GM19035 (cell line): ENCODE data around the gene RYR1.
"Not testable (repeated sequence)": the region's sequence is repeated elsewhere in the genome, so short reads cannot be mapped to it uniquely, and the experiment has no call there.

Experiments
- ATAC-seq: cut with Tn5 transposase; IDR thresholded peaks from one replicate; pipeline ENCODE4 v1.9.1; 2021; ENCODE audit not compliant: unreplicated experiment

RYR1 gene

GRCh38 chr19:38602856-38603255 lies 169.4 kb downstream of the RYR1 start:
- ATAC-seq: not testable (repeated sequence)

GRCh38 chr19:38606131-38606530 lies 172.6 kb downstream of the RYR1 start:
- ATAC-seq: no peak

DNA sequence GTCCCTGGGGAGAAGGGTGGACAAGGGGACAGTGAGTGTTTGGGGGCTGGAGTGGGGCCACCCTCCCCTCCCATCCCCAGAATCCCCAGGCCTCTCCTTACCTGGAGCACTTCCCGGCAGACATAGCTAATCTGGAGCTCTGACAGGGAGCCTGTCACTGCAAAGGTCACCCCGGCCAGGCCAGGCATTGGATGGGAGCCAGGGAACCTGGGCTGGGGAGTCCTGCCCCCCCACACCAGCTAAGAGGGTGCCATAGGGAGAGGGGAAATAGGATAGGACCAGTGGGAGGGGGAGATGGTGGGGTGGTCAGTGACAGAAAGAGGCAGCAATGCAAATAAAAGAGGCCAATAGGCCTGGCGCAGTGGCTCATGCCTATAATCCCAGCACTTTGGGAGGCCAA lies 180.8 kb downstream of the RYR1 start:
- ATAC-seq: no peak

- no peak for ATAC-seq
Measured at GRCh38 chr19:38615007-38615581, 181.6 kb downstream of the RYR1 start.

DNA sequence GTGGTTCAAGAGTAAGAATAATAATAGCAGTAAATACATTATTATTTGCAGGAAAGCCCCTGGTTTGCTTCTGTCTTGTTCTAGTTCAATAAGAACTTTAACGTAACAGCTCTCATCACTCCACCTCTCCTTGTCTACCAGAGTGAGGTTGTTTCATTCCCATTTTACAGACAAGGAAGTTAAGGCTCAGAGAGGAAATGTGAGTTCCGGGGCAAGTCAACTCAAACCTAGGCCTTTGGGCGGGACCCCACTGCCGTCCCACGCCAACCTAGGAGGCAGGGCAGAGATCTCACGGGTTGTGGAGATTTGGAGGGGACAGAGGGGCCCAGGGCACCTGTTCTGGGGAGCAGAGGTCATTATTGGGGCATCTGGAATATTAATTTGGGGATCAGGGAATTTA lies 182.8 kb downstream of the RYR1 start:
- ATAC-seq: no peak

DNA sequence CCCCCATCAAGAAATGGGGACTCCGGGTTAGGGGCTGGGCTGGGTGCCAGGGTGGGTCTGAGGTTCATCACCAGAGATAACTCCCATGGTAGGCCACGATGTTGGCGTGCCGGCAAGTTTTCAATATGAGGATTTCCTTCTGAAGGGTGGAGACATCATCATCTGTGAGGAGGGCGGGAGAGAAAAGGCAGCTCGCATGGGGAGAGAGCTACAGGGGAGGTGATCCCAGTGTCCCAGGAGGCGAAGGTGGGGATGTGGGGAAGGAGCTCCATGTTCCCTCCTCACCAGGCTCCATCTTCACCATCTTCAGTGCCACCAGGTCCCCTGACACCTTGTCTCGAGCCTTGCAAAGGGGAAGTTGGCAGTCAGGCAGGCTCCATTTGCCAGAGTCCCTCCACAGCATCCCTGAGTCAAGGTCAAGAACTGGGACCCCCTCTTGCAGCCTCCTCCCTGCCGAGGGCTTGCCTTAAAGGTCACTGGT lies 183.8 kb downstream of the RYR1 start:
- peak; percentile 1 for ATAC-seq

DNA sequence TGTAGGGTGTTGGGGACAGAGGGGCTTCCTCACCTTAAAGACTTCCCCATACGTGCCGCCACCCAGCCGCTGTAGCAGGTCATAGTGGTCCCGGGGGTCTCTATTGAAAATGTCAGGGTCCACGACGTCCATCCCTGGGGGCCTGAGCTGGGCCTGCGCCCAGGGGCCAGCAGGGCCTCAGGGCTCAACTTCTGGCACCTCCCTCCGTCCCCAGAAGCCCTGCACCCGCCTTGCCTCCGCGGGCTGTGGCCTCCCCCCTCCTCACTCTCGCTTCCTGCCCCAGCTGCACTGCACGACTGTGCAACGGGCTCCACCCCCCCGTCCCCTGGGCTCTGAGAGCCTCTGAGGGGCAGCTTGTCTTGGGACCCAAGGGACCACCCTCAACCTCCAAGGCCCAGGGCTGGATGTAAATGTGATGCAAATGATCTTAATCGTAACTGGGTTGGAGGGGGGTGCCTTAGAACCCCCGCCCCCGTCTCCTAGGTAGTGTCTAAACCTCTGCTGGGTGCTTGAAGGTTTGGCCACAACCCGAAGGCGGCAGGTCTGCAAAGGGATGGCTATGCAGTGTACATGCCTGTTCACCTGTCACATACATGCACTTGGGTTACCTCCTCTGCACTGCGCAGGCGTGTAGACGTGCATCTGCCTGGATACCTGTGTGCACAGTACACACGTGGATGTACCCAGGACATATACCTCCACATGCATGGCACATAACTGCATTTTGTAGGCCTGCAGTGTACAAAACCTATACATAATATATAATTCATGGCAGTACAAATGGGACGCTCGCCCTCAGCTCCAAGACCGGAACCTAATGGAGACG lies 184.5 kb downstream of the RYR1 start, which contains the start of gene MAP4K1:
Gene MAP4K1 (minus strand): TSS at position 190 of the 826 bp plus-strand sequence. CDS start 58 bp downstream, at position 132.
- peak; percentile 54 for ATAC-seq

DNA sequence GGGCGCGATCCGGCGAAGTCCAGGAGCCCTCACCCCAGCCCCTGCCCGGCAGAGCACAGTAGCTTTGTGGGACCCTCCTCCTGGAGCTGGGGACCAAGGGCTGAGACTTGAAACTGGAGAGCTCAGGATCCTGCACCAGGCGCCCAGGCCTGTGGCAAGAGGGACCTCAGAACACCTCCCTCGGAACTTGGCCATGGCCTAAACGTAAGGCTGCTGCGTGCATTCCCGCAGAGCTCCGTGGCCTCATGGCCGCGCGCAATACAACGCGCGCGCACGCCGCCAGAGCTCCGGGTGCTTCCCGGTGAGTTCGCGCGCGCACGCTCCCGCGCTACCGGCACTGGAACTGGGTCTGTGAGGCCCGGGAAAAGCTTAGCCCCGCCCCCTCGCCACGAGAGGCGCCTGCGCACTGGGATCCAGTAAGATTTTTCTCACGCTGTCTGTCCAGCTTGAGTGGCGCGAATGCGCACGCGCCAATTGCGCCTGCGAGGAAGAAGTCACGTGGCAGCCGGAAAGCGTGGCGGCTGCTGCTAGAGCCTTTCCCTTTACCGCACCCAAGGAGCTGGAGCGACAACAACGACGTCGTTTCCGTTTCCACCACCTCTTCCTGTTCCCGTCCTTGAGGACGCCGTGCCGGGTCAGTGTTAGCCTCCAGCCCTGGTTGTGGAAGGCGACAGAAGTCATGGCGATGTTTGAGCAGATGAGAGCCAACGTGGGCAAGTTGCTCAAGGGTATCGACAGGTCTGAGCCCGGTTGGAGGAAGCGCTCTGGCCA lies 185.3 kb downstream of the RYR1 start, which contains the start of gene EIF3K:
Gene EIF3K (plus strand): TSS at position 599 of the 771 bp plus-strand sequence. CDS start 81 bp downstream, at position 680.
- ATAC-seq: peak; percentile 59

DNA sequence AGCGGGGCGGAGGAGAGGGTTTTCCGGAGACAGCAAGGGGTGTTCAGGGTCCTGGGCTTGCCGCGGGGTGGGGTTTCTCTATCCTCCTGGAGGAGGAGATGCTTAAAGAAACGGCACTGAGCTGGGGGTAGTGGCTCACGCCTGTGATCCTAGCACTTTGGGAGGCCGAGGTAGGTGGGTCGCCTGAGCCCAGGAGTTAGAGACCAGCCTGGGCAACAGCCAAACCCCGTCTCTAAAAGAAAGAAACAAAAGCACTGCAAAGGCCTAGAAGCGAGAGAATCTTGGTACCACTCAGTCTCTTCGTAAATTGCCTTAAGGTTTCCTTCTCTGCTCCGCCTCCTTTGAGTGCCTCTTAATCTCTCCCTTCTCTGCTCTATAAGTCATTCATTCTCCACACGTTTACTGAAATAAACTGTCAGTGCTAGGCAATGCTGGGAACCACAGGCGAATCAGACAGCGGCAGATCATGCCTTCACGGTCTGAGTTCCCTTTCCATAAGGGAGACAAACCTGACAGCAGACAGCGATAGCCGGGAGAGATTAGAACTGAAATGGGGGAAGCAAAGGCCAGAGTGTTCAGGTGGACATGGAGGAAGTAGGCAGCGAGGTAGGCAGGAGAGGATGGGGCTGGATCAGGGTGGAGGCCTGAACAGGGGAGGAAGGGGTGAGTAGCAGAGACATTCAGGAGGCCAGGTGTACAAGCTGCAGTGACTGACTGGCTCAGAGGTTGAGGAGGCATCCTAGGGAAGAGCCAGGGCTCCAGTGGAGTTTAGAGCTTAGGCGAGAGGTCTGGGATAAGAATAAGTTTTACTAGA lies 186.1 kb downstream of the RYR1 start:
- ATAC-seq: no peak

- no peak for ATAC-seq
Measured at GRCh38 chr19:38624822-38625221, 191.3 kb downstream of the RYR1 start.

- no peak for ATAC-seq
Measured at GRCh38 chr19:38626401-38626800, 192.9 kb downstream of the RYR1 start.

DNA sequence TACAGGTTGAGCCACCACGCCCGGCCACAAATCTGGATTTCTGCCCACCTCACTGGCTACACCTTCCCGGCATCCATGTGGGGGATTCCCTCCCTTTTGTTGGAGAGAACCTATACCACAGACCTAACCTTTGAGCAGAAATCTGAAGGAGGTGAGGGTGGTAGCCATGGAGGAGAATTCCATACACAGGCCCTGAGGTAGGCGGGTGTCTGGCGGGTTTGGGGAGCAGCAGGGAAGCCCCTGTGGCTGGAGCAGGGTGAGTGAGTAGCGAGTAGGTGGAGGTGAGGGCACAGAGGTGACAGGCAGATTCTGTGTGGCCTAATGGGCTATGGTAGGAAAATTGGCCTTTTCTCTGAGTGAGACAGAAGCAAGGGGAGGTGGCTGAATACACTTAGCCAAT lies 196.1 kb downstream of the RYR1 start:
- ATAC-seq: no peak

GRCh38 chr19:38631301-38631700 lies 197.8 kb downstream of the RYR1 start:
- not testable (repeated sequence) for ATAC-seq

- ATAC-seq: not testable (repeated sequence)
Measured at GRCh38 chr19:38631811-38632475, 198.5 kb downstream of the RYR1 start.

- no peak for ATAC-seq
Measured at GRCh38 chr19:38632476-38633213, 199.2 kb downstream of the RYR1 start.

DNA sequence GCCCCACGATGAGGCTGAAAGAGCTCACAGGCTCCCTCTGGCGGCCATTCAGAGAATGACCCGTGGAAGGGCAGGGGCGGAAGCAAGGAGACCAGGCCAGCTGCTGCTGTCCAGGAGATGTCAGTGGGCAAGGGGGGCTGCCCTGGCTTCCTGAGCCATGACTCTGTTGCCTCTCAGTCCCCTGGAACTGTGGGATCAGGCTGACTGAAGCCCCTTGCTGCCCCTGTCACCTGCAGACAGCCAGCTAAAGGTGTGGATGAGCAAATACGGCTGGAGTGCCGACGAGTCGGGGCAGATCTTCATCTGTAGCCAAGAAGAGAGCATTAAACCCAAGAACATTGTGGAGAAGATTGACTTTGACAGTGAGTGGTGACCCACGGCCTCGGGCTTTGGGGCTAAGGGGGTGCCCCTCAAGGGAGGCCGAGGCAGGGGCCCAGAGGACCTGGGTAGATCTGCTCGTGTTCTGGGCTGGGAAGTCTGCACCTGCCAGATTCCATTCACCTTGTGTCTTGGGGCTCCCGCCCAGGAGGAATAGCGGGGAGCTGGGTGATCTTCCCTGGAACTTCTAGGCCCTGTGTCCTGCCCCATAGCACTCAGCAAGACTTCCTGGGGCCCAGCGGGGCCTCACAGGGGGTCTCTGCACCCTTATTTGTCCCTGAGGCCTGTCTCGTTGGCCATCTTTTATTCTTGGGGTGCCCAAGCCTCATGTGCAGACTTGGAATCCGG lies 201.4 kb downstream of the RYR1 start:
- no peak for ATAC-seq

DNA sequence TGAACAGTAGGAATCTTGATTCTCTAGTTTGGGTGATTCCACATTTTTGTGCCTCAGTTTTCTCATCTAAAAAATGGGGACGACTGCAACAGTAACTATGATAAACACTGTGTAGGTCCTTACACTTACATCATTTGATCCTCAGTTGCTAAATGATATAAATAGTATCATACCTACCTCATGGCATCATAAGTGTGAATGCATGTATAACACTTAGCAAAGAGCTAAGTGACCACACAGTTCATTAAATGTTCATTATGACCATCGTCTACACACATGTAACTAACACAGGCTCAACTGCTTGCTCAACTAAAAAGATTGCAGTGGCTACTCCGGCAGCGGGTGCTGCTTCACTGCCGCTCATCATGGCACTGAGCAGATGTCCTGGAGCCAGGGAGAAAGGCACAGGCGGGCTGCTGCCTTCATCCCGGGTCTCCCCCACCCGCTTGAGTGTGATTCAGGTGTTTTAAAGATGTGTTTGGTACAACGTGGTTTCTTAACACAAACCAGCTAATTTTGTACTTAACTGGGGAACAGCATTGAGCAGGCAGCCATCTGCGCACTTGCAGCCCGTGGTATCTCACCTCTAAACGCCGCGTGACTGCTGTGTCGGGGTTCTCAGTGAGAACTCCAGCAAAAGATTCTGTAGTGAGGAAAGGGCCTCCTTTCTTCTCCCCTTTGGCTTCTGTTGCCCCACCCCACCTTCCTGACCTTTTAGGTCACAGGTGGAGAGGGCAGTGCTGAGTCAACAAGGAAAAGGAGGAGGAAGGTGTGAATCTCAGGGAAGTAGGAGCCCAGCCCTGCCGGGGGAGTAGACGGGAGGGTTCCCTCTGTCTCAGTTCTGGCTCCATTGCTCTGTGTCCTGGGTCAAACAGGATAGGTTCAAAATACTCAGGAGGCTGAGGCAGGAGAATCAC lies 202.2 kb downstream of the RYR1 start:
- no peak for ATAC-seq
